ENCODE results near the gene SH2D3A. TPM values are rescaled to one million over a fixed set of nuclear protein-coding genes. Genes with fewer than 3 reads are reported as not detected.

Gene SH2D3A
- total and polyA plus RNA-seq, 2 of the 4 experiments (the other 2 are of a cell fraction): under 0.01 to 0.09 TPM

GRCh38 chr19:6773323-6773931, 6.2 kb upstream of the SH2D3A start (continued):
- TF ChIP-seq SMC3 (IDR thresholded peaks at IDR 0.05; ENCODE audit: low read depth, low read length) (no peak), CHD1 (IDR thresholded peaks at IDR 0.05; ENCODE audit: low read depth, low read length) (no peak), BHLHE40 (IDR thresholded peaks at IDR 0.05; ENCODE audit: low read depth, low read length) (no peak)

GRCh38 chr19:6772866-6773322, 5.7 kb upstream of the SH2D3A start:
- Histone ChIP-seq H2BK15ac (ENCODE audit: low read depth, low read length) (no peak overlapping the region), H4K20me1 (ENCODE audit: insufficient read depth, low read length) (no peaks in the 10 kb centered on the region), H4K91ac (ENCODE audit: insufficient read depth, low read depth, low read length) (no peak overlapping the region), H2AK9ac (replicated peaks; ENCODE audit: low read depth, low read length, poor library complexity) (no peak overlapping the region), H3K9me1 (ENCODE audit: insufficient read depth, low read length) (no peaks in the 10 kb centered on the region), H3K27me3 (ENCODE audit: control insufficient read depth, insufficient read depth, low read length) (no peaks in the 10 kb centered on the region), H2AK5ac (ENCODE audit: low read depth, low read length) (no peak overlapping the region), H4K8ac (ENCODE audit: low read depth in 2 of 2, low read length in 2 of 2) (no peak overlapping the region), H2AFZ (replicated peaks; ENCODE audit: low read length, poor library complexity) (no peak overlapping the region), H3K23ac (ENCODE audit: low read depth, low read length) (no peak overlapping the region), H3K4me3 (ENCODE audit: insufficient read depth, low read depth, low read length) (no peak overlapping the region), H2BK20ac (ENCODE audit: low read depth, low read length) (no peak overlapping the region), H3K18ac (ENCODE audit: low read depth, low read length) (no peak overlapping the region), H3K14ac (replicated peaks; ENCODE audit: low read depth, low read length) (no peak overlapping the region), H4K5ac (ENCODE audit: low read depth, low read length) (no peak overlapping the region), H3K36me3 (ENCODE audit: control insufficient read depth, insufficient read depth, low read length) (no peaks in the 10 kb centered on the region), H3K9me3 (ENCODE audit: control insufficient read depth, insufficient read depth, low read length) (no peaks in the 10 kb centered on the region), H3K27ac (ENCODE audit: insufficient read depth, low read length) (no peak overlapping the region), H2BK5ac (ENCODE audit: low read depth, low read length, poor library complexity, severe bottlenecking) (no peak overlapping the region), H3K4ac (ENCODE audit: low read depth, low read length) (no peak overlapping the region), H3K4me1 (ENCODE audit: control insufficient read depth, insufficient read depth, low read length) (no peaks in the 10 kb centered on the region), H3K79me1 (ENCODE audit: low read depth in 1 of 2, low read length in 2 of 2) (no peaks in the 10 kb centered on the region), H3K4me2 (ENCODE audit: low read depth, low read length) (no peak overlapping the region), H3K9ac (ENCODE audit: low read depth, low read length) (no peak overlapping the region), H3K56ac (ENCODE audit: extremely low read depth, insufficient read depth, low read length) (no peak overlapping the region), H2BK120ac (ENCODE audit: low read depth, low read length) (no peak overlapping the region)
- ChIA-PET POLR2A (ENCODE audit: unreplicated experiment) (no interaction called here), CTCF (no interaction called here)
- dilution Hi-C loops (cut with HindIII; ENCODE audit: low sequenced_read_pairs, unreplicated experiment) (no loop called here), in situ Hi-C loops (cut with MboI; ENCODE audit: low sequenced_read_pairs) (no loop called here), intact Hi-C loops (cut with micrococcal nuclease) (no loop called here)
- DNase-seq: no peak
- ATAC-seq (ENCODE audit: low read depth): no peak
- WGBS, 2 experiments (ENCODE audit: extremely low coverage in 2 of 2, insufficient read length in 1 of 2): 65% methylated on average over 4 of the region's 14 CpGs; no CpG with 5 or more reads in 1 of the 2 experiments
- no TSS peak for BruUV-seq (replicated peaks)
- TF ChIP-seq CHD1 (IDR thresholded peaks at IDR 0.05; ENCODE audit: low read depth, low read length): no peak
- TF ChIP-seq, protein P1, sequence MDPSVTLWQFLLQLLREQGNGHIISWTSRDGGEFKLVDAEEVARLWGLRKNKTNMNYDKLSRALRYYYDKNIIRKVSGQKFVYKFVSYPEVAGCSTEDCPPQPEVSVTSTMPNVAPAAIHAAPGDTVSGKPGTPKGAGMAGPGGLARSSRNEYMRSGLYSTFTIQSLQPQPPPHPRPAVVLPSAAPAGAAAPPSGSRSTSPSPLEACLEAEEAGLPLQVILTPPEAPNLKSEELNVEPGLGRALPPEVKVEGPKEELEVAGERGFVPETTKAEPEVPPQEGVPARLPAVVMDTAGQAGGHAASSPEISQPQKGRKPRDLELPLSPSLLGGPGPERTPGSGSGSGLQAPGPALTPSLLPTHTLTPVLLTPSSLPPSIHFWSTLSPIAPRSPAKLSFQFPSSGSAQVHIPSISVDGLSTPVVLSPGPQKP (IDR thresholded peaks at IDR 0.05; ENCODE audit: borderline replicate concordance, low read depth, low read length): no peak
- no peak for TF ChIP-seq FOS (IDR thresholded peaks at IDR 0.05; ENCODE audit: low read depth, low read length)
- TF ChIP-seq POLR2A (IDR thresholded peaks at IDR 0.05; ENCODE audit: low read depth, low read length): no peak
- TF ChIP-seq, protein P2, sequence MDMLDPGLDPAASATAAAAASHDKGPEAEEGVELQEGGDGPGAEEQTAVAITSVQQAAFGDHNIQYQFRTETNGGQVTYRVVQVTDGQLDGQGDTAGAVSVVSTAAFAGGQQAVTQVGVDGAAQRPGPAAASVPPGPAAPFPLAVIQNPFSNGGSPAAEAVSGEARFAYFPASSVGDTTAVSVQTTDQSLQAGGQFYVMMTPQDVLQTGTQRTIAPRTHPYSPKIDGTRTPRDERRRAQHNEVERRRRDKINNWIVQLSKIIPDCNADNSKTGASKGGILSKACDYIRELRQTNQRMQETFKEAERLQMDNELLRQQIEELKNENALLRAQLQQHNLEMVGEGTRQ (IDR thresholded peaks at IDR 0.05; ENCODE audit: low read depth, low read length): no peak
- TF ChIP-seq CEBPB (IDR thresholded peaks at IDR 0.05; ENCODE audit: low read depth, low read length): no peak
- TF ChIP-seq RCOR1 (IDR thresholded peaks at IDR 0.05; ENCODE audit: insufficient replicate concordance, low read length): no peak

Measured in IMR-90 (cell line).